NB4 (cell line): Measurements from ENCODE around the gene ANKRD53.

ENCODE experiments used
- DNase-seq: peaks from one replicate; pipeline ENCODE4 v3.0.0; 2010; ENCODE audit warnings: low read depth
- H3K4me3 ChIP-seq: one replicate; pipeline ENCODE4 v1.5.1; 2011; ENCODE audit warnings: mild to moderate bottlenecking, low read depth, low read length, moderate library complexity
- MAX ChIP-seq: IDR thresholded peaks from 2 replicates; pipeline ENCODE4 v1.6.1; 2011; ENCODE audit warnings: low read depth, low read length
- MYC ChIP-seq: IDR thresholded peaks from 2 replicates; pipeline ENCODE4 v1.6.1; 2011; ENCODE audit warnings: low read depth, low read length
- POLR2A ChIP-seq: IDR thresholded peaks from 2 replicates; pipeline ENCODE4 v1.6.1; 2011; ENCODE audit warnings: mild to moderate bottlenecking; ENCODE audit not compliant: insufficient read length; ENCODE audit errors: extremely low read depth
- TF ChIP-seq, protein P1 (sequence below): IDR thresholded peaks from one replicate; pipeline ENCODE4 v1.5.1; 2012; ENCODE audit warnings: low read depth, low read length

The ANKRD53 gene

DNA sequence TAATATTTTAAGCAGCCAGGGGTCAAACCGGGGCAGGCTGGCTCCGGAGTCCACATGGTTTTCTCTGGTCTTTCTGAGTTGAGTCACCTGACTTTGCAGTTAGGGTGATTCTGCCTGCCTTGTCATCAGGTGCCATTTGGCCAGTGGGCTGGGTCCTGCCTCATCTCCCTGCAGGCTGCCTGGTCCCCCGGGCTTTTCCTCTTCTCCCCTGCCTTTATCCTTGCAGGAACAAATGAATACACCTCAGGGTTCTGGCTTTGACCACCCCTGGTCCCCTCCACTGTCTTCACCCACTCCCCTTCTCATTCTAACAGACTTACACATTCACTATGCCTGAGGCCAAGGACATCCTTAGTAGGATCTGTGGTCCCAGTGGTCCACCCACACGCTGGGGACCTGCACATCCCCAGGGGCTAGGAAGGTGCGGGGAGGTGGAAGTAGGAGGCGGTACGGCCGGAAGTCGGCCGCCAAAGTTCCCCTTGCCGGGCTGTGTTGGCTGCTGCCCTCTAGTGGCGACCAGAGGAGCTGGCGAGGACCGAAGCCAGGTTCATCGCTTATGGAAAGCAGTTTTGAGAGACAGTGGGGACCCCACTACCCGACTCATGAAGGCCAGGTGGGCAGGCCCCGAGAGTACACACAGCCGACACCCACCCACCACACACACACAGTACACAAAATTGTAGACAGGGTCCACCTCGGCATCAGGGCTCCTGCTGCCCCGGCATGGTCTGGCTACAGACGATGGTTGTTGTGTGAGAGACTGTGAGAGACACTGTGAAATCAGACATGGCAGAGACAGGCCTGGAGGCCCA lies 22.6 kb downstream of the ANKRD53 start:
- TF ChIP-seq MYC, result peak; percentile 35
- TF ChIP-seq, protein P1, sequence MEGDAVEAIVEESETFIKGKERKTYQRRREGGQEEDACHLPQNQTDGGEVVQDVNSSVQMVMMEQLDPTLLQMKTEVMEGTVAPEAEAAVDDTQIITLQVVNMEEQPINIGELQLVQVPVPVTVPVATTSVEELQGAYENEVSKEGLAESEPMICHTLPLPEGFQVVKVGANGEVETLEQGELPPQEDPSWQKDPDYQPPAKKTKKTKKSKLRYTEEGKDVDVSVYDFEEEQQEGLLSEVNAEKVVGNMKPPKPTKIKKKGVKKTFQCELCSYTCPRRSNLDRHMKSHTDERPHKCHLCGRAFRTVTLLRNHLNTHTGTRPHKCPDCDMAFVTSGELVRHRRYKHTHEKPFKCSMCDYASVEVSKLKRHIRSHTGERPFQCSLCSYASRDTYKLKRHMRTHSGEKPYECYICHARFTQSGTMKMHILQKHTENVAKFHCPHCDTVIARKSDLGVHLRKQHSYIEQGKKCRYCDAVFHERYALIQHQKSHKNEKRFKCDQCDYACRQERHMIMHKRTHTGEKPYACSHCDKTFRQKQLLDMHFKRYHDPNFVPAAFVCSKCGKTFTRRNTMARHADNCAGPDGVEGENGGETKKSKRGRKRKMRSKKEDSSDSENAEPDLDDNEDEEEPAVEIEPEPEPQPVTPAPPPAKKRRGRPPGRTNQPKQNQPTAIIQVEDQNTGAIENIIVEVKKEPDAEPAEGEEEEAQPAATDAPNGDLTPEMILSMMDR, result peak; percentile 97
- peak; percentile 19 for TF ChIP-seq POLR2A
- no peak; the same call in 1 of the 2 replicates for TF ChIP-seq MAX
- peak overlapping the region; percentile 55 for H3K4me3 ChIP-seq
- peak; percentile 84 for DNase-seq

DNA sequence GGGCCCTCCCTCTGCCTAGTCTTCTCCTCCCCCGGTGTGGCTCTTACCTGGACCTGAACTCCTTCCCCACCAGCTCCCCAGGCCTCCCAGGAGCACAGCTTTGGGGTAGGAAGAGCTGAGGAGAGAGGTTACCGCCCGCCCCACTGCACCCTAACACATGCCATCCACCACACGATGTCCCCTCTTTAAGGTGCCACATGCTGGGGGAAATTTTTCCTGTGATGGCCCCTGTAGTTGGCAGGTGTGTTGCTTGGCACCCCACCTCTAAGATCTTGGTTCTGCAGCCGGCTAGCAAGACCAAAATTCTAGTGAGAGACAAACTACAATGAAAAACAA lies 23.1 kb downstream of the ANKRD53 start:
- no peak overlapping the region for H3K4me3 ChIP-seq
- no peak for TF ChIP-seq POLR2A
- no peak for TF ChIP-seq MAX
- TF ChIP-seq MYC, result no peak
- TF ChIP-seq, protein P1, result no peak
- DNase-seq, result no peak

- DNase-seq, result no peak
- no peak overlapping the region for H3K4me3 ChIP-seq
- no peak for TF ChIP-seq MAX
- no peak for TF ChIP-seq MYC
- TF ChIP-seq, protein P1, result no peak
- no peak for TF ChIP-seq POLR2A
These were observed 23.6 kb downstream of the ANKRD53 start for GRCh38 chr2:71001981-71002570.

DNA sequence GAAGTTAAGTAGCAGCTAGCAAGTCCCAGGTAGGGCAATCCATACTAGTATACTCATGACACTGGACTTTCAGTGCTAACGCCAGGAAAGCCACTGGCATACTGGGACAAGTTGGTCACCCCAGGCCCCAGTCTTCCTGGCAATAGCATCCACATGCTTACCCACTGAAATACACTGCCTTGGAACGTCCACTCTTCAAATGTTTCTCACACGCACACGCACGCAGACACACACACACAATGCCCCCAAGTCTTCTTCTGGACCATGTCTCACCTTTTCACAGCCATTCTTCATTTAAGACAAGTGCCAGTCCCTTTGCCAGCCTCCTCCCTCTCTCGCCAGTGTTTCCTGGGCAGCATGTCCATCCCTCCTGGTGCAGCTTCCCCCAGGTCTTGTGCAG lies 25.0 kb downstream of the ANKRD53 start:
- TF ChIP-seq MYC (no peak), MAX (no peak), POLR2A (no peak)
- TF ChIP-seq, protein P1, result no peak
- no peak for DNase-seq
- no peak overlapping the region for H3K4me3 ChIP-seq

DNA sequence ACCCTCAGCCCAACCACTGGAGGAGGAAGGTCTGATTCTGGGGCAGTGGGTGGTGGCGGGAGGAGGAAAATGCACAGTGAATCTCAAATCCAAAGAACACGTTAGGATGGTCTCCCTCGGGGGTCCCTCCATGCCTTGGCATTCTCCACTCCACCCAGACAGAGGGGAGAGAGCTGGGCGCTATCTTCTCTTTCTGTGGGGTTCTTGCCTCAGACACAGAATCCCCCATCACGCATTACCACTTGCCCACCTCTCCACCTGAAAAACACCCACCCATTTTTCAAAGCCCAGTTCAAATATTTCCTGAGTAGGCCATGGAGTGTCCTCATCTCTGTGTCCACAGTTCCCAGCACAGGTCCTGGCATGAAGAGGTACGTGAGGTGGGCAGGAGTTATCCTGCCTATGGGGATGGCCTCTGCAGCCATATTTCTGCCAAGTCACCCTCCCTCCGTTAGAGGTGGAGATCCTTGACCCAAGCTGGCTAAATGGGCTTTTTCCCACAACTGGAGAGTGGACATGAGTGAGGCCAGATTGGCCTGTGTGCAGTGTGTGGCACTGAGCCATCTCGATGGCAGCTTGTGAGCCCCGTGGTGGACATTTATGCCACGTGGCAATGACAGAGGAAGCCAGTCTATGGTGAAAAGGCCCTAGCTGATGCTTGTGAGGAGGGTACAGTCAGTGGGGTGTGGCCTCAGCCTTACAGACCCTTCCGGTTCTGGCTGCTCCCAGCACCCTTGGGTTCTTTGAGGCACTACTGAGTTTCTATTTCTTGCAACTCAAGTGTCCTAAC lies 25.7 kb downstream of the ANKRD53 start:
- TF ChIP-seq MYC (no peak), MAX (no peak), POLR2A (no peak)
- TF ChIP-seq, protein P1, result no peak
- DNase-seq, result no peak

More for the DNA sequence above, 25.7 kb downstream of the ANKRD53 start:
- H3K4me3 ChIP-seq, result no peak overlapping the region
